SK-N-SH treated with all-trans-retinoic acid at 6 μM for 48 hours (cell line): ENCODE data around the gene NHERF2.

Source experiments
- ARNTL ChIP-seq: fragments of 450-650 bp; formaldehyde crosslinking; IDR thresholded peaks from 2 replicates; pipeline ENCODE4 v1.5.0; 2020; ENCODE audit warnings: low read depth, mild to moderate bottlenecking, moderate library complexity, borderline replicate concordance
- CSDC2 ChIP-seq: fragments of 250-450 bp; sonication (Bioruptor Pico); IDR thresholded peaks from 2 replicates; pipeline ENCODE4 v1.5.0; 2020; ENCODE audit warnings: mild to moderate bottlenecking, moderate library complexity
- OSR1 ChIP-seq: fragments of 250-450 bp; sonication (Bioruptor Pico); IDR thresholded peaks from 2 replicates; pipeline ENCODE4 v1.8.0; 2022; ENCODE audit warnings: moderate library complexity, mild to moderate bottlenecking, inconsistent platforms
- RARB ChIP-seq: fragments of 250-450 bp; sonication (Bioruptor Pico); IDR thresholded peaks from 2 replicates; pipeline ENCODE4 v1.8.0; 2021; ENCODE audit warnings: mild to moderate bottlenecking, moderate library complexity
- ZFP3 ChIP-seq: fragments of 250-450 bp; sonication (Bioruptor Pico); IDR thresholded peaks from 2 replicates; pipeline ENCODE4 v1.5.0; 2020; ENCODE audit warnings: mild to moderate bottlenecking, moderate library complexity
- ZFP30 ChIP-seq: fragments of 450-650 bp; formaldehyde crosslinking; IDR thresholded peaks from 2 replicates; pipeline ENCODE4 v1.5.0; 2022; ENCODE audit warnings: mild to moderate bottlenecking, moderate library complexity
- ZNF70 ChIP-seq: fragments of 450-650 bp; formaldehyde crosslinking; IDR thresholded peaks from 2 replicates; pipeline ENCODE4 v1.5.0; 2020; ENCODE audit warnings: mild to moderate bottlenecking, moderate library complexity
- TF ChIP-seq, protein P1 (sequence below): fragments of 250-450 bp; sonication (Bioruptor Pico); IDR thresholded peaks from 2 replicates; pipeline ENCODE4 v1.5.1; 2020; ENCODE audit warnings: low read depth, mild to moderate bottlenecking, moderate library complexity
- TF ChIP-seq, protein P2 (sequence below): fragments of 250-450 bp; sonication (Bioruptor Pico); IDR thresholded peaks from 2 replicates; pipeline ENCODE4 v1.8.0; 2020; ENCODE audit warnings: mild to moderate bottlenecking, moderate library complexity, borderline replicate concordance

DNA sequence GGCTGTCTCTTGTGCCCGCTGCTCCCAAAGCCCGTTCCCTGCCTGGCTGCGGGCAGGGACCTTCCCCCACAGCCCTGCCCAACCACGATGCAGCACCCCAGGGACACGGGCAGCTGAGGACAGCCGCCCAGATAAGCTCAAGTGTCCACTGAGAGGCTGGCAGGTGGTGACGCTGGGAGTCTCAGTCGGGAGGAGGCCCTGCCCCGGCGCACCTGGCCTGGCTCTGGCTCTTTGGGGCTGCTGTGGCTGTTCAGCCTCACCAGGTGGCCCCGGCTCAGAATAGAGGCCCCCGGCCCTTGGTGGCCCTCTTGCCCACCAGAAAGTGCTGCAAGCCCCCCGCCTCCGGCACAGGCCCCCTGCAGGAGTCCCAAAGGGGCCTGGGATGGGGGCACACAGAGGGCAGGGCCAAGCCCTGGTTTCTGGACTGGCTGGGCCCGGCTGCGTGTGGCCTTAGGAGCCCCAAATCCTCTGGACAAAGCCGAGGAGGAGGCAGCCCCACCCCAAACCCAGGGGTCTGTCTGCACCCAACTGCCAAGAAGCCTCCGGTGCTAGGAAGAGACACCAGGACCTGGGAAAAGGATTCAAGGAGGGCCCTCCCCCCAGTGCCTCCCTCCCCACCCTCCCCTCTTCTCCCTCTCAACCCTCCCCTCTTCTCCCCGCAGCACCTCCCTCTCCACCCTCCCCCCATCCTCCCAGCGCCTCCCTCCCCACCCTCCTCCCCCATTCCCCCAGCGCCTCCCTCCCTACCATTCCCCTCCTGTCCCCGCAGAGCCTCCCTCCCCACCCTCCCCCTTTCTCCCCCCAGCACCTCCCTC is 15.7 kb downstream of the NHERF2 start:
- TF ChIP-seq ARNTL = no peak
- TF ChIP-seq, protein P1, sequence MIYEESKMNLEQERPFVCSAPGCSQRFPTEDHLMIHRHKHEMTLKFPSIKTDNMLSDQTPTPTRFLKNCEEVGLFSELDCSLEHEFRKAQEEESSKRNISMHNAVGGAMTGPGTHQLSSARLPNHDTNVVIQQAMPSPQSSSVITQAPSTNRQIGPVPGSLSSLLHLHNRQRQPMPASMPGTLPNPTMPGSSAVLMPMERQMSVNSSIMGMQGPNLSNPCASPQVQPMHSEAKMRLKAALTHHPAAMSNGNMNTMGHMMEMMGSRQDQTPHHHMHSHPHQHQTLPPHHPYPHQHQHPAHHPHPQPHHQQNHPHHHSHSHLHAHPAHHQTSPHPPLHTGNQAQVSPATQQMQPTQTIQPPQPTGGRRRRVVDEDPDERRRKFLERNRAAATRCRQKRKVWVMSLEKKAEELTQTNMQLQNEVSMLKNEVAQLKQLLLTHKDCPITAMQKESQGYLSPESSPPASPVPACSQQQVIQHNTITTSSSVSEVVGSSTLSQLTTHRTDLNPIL (CRISPR knock-in tag) = no peak
- TF ChIP-seq, protein P2, sequence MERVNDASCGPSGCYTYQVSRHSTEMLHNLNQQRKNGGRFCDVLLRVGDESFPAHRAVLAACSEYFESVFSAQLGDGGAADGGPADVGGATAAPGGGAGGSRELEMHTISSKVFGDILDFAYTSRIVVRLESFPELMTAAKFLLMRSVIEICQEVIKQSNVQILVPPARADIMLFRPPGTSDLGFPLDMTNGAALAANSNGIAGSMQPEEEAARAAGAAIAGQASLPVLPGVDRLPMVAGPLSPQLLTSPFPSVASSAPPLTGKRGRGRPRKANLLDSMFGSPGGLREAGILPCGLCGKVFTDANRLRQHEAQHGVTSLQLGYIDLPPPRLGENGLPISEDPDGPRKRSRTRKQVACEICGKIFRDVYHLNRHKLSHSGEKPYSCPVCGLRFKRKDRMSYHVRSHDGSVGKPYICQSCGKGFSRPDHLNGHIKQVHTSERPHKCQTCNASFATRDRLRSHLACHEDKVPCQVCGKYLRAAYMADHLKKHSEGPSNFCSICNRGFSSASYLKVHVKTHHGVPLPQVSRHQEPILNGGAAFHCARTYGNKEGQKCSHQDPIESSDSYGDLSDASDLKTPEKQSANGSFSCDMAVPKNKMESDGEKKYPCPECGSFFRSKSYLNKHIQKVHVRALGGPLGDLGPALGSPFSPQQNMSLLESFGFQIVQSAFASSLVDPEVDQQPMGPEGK = no peak
- TF ChIP-seq ZFP3 = no peak
- TF ChIP-seq OSR1 (CRISPR knock-in tag) = no peak
- no peak for TF ChIP-seq ZFP30 (CRISPR knock-in tag)
- TF ChIP-seq ZNF70 = no peak
- TF ChIP-seq RARB = no peak
- TF ChIP-seq CSDC2 (CRISPR knock-in tag) = no peak
